HG03039 (cell line): ENCODE measurements around the gene HTRA1.

Experiments used
- ATAC-seq: cut with Tn5 transposase; IDR thresholded peaks from one replicate; pipeline ENCODE4 v1.9.1; 2021; ENCODE audit warnings: mild to moderate bottlenecking, moderate library complexity; ENCODE audit not compliant: unreplicated experiment

Gene HTRA1

DNA sequence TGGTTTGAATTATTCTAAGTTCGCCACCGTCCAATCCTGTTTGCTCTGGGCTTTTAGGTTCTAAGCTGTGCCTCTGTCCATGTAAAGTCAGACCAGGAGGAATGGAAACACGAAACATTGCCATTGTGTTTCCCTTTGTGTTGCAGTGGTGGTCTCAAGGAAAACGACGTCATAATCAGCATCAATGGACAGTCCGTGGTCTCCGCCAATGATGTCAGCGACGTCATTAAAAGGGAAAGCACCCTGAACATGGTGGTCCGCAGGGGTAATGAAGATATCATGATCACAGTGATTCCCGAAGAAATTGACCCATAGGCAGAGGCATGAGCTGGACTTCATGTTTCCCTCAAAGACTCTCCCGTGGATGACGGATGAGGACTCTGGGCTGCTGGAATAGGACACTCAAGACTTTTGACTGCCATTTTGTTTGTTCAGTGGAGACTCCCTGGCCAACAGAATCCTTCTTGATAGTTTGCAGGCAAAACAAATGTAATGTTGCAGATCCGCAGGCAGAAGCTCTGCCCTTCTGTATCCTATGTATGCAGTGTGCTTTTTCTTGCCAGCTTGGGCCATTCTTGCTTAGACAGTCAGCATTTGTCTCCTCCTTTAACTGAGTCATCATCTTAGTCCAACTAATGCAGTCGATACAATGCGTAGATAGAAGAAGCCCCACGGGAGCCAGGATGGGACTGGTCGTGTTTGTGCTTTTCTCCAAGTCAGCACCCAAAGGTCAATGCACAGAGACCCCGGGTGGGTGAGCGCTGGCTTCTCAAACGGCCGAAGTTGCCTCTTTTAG lies 52.9 kb downstream of the HTRA1 start:
- ATAC-seq, result no peak

DNA sequence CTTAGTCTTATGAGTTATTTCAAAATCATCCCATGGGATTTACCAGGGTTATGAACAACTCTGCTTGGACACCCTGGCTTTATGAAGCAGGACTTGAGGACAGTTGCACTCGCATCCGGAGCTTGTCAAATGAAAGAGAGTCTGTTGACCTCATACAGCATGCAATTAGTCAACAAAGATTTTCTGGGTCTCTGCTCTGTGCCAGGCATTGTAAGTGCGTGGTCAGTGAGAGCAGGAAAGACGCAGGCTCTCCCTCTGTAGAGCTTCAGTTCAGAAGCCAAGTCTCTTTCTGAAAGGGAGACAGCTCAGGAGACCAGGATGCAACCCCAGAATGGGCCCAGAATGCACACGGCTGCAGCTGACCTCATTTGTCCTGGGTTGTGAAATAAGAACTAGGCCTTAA lies 53.7 kb downstream of the HTRA1 start:
- no peak for ATAC-seq

DNA sequence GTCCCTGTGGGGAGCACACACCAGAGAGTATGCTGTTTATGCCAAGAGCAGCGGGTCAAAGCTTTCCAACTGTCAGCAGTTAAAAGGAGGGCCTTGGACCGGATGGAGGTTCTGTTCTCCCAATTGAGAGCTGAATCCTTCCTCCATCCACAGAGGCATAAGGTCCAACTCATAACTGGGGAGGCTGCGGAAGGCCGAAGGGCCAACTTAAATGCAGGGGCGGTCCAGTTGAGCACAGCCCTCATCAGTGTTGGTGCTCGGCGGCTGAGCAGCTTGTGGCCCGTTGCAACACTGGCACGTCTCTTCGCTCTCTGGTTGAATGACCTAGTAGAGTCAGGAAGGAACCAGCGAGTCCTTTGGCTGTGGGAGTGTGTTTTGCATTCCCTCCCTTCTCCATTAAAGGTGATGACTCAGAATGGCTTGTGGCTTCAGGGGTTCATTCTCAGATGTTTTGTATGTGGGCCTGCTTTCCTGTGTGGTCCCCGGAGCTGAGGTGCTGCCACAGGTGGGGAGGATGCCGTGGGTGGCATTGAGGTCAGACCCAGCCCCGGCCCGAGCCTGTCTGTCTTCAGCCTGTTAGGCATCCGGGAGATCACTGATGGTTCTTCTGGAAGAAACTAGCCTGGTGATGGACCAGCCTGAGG lies 54.4 kb downstream of the HTRA1 start:
- peak; percentile 60 for ATAC-seq

DNA sequence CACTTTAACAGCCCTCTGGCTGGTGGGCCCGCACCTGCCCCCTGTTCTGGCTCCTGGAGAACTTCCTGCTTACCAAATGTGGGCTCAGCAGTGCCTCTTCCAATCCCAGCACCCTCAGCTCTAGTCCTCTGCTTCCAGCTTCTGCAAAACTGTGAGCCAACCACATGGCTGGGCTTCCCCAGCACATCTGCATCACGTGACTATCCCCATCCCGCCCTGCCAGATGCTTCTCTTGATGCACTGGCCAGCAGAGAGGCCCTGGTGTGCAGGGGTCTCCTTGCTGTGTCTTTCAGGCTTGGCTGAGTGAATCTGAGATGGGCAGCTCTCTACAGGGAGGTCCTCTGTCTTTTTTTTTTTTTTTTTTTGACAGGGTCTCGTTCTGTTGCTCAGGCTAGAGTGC lies 55.4 kb downstream of the HTRA1 start:
- ATAC-seq, result no peak

DNA sequence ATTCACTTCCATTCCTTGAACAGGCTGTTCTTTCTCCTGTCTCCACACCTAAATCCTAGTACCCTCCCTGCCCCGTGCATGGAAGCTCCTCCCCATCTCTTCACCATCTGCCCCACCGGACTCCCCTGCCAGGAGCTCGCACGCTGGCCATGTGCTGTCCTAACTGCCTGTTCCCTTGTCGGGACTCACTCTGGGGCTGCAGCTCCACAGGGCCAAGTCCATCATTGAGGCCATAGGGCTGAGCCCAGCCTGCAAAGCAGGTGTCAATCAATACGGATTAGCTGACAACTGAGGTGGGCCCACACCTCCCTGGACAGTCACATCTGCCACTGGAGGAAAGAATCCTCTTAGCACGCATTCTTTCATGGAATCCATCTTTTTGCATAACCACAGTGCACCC lies 57.8 kb downstream of the HTRA1 start:
- no peak for ATAC-seq

DNA sequence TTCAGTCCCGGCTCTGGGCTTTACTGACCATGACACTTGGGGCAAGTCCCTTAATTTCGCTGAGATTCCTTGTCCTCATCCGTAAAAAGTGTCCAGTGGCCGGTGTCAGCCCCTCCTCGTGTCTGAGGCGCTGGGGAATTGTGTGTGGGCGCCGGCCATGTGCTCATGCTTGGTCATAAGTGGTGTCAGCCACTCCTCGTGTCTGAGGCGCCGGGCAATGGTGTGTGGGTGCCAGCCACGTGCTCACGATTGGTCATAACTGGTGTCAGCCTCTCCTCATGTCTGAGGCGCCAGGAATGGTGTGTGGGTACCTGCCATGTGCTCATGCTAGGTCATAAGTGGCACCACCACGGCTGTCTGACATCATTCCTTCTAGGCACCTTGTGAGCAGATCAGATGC lies 58.5 kb downstream of the HTRA1 start:
- no peak for ATAC-seq

DNA sequence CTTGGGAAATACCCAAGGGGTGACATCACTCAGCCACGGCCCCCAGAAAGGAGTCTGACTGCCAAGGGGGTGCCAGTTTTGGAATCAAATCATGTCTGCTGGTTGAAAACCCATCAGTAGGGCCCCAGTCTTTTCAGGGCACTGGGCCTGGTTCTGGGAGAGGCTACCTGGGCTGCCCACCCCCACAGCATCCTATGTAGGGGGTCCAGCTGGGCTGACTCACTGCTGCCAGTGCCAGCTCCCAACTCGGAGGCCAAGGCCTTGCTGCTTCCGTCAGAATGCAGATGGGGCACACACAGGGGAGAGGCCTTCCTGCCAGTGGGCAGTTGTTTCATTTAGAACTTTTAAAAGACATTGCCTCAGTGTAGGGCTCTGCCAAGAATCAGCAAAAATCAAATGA lies 59.7 kb downstream of the HTRA1 start:
- no peak for ATAC-seq

DNA sequence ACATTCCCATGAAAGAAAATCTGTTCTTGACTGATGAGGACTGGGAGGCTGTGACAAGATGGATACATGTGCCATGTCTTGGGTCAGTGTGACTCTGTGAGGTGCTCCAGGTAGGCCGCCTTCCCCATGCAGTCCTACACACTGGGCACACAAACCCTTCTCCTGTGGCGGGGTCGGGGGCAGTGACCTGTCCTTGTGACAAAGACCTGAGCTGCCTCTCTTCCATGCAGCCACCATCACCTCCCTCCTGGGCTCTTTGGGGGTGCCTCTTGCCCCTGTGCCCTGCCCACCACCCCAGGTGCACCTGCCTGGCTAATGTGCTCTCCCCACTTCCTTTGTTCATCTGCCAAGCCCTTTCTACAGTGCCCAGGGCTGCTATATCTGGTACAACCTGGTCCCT lies 63.5 kb downstream of the HTRA1 start:
- ATAC-seq, result no peak

DNA sequence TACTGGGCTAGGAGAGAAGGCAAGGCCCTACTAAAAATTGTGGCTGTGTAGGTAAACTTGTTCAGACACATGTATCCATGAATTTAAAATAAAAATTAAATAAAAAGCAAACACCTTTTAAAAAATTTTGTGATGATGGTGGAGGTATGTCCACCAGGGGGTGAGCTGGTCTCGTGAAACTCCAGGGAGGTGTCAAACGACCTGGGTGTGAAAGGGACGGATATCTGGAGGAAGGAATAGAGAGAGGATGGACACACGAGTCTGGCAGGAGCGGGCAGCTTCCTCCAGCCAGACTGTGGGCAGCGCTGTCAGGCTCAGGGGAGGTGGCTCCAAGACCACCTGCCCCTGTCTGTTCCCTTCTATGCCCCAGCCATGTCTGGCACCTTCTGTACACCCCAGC lies 64.4 kb downstream of the HTRA1 start:
- no peak for ATAC-seq

DNA sequence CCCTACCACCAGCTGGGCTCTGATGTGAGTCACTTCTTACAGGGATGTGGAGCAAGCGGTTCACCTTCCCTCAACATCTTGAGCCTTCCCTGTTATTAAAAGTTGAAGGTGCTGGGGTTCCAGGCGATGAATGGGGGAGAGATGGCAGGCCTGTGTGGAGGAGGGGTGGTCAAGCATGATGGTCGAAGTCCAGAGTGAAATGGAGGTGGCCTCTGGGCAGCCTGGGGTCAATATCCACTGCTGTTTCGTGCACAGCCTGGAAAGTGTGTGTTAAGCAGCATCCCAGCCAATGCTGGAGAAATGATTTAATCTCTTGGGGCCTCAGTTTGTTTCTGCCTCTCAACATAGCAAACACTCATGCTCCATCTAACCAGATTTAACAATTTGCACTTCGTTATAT lies 65.5 kb downstream of the HTRA1 start:
- no peak for ATAC-seq

DNA sequence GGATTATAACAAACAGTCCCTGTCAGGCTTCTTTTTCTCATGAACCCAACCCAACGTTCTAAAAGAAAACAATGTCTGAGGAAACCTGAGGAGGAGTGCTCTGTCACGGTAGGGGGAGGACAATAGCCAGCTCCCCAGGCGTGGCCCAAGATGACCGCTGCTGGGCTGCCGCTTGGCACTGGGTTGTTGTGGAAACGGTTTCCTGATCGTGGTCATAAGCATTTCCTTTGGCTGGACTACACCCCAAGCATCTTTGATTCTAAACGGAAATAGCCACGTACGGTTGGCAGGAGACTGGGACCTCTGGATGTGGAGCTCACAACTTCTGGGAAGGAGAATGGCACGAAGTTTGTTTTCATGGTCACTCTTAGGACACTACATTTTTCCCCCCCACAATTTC lies 68.8 kb downstream of the HTRA1 start:
- ATAC-seq, result no peak

DNA sequence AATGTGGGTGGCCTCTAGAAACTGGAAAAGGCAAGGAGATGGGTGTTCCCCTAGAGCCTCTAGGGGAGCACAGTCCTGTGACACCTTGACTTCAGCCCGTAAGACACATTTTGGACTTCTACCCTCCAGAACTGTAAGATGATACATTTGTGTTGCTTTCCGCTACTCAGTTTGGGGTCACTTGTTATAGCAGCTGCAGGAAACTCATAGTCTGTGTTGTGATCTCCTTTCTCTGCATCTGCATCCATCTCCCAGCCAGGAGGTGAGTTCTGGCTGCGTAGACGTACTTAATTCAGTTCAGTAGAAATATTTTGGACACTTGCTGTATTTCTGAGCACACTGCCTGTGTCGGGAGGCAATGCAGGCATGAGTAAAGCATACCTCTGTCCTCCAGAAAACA lies 69.9 kb downstream of the HTRA1 start:
- no peak for ATAC-seq

DNA sequence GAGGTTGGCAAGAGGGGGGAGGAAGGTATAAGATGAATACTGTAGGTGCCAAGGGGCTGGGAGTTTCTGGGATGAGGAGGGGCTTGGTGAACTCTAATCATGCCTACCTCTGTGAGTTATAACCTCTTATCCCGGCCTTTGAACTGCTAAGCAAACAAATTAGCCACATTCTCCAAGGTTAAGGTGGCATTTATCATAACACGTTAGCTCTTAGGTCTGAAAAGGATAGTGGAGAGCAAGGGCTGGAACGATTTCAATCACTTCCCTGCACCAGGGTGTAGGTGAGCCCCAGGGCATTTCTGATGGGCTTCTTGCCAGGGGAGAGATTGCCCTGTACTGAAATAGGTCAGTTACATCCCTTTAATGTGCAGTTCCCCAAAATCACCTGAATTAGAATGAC lies 70.6 kb downstream of the HTRA1 start:
- no peak for ATAC-seq

DNA sequence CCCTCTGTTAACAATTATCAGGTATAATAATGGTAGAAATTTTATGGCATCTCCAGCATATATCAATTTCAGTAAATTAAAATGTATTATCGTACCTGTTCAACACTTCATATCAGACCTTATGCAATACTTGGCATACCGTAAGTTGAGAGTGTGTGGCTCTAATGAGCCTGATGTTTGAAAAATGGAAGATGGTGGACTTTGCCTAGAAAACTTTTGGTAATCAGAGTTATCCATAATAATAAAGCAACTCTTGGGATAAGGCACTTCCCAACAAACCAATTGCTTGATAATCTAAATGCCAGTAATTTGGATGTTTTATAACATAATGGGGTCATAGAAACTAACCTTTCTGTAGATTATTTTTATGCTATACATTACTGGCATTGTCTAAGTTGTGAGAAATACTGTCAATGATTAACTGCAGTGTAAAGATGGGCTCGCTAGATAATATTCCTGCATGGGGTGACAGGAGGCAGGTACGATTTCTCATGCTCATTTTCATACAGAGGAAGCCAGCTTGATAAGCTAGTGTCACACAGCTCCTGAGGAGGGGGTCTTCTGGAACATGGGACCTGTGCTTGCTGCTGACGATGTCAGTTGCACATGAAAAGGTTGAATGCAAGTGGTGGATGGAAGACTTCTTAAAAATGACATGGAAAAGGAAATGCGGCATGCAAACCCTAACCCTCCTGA lies 71.4 kb downstream of the HTRA1 start:
- no peak for ATAC-seq

DNA sequence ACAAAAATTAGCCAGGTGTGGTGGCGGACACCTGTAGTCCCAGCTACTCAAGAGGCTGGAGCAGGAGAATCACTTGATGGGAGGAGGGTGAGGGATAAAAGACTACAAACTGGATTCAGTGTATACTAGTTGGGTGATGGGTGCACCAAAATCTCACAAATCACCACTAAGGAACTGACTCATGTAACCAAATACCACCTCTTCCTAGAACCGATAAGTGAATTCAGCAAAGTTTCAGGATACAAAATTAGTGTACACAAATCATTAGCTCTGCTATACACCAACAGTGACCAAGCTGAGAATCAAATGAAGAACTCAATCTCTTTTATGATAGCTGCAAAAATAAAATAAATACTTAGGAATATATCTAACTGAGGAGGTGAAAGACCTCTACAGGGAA lies 76.2 kb downstream of the HTRA1 start:
- no peak for ATAC-seq

DNA sequence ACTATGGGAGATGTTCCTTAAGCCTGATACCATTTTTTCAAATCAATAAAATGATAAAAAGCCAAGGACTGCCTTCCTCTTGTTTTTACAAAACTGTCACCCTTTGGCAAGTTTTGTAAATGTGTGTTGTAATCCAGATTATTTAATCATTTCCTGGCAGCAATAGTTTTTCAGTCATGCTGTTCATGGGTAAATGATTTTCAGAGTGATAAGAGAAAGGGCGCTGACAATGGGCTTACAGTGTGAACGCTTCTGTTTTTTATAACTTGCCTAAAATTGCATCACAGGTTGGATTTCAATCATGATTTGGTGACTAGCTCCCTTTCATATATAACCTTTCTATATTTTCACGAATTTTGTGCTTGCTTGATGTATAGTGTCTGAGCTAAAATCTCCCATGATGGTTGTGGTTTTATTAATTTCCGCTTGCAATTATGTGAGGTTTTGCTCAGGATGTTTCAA lies 80.2 kb downstream of the HTRA1 start:
- no peak for ATAC-seq

DNA sequence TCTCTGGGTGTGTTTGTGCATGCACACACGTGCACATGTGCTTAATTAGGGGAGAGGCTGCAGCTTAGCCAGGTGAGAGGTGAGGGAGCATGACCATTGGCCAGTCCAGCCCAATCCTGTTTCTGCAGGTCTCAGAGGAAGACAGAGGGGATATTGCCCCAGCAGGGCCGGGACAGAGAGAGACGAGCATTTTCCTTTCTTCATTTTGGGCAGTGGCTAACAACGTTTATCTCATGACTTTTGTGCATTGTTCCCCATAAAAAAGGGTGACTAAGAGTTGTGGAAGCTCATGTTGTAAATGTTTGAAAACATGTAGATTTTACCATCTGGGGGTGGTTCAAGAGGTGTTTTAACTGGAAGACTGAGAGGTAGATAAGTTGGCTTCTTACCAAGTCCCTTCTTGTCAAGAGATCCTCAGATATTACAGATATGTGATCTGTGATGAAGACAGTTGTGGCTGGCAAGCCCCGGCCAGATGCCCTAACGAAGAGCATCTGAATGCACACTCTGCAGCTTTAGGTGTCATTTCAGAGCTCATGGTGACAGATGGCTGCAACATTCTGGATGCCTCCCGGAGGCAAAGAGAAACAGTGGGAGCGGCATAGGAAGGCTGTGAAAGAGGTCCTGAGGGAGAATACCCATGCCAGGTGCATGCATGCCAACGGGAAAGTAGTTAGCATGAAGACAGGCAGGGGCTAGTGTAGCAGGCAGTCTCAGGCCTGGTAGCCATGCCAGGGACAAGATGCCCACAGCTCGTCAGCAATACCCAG lies 82.5 kb downstream of the HTRA1 start:
- no peak for ATAC-seq

DNA sequence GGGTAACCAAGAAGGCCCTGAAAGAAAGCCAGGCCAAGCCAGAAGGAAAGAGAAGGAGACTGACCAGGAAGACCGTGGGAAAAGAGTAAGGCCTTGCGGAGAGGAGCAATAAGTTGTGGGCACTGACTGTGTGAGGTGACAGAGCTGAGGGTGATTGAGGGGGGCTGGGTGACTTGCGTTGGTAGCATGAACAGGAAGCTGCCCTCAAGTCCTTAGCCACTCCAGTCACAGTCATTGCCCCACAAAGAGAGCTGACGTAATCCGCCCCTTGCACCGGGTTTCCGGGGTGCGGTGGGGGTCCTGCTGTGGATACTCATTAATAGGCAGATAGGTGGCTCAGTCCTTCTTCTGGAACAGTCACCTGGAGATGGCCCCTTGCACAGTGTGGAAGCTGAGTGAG lies 83.1 kb downstream of the HTRA1 start:
- no peak for ATAC-seq

DNA sequence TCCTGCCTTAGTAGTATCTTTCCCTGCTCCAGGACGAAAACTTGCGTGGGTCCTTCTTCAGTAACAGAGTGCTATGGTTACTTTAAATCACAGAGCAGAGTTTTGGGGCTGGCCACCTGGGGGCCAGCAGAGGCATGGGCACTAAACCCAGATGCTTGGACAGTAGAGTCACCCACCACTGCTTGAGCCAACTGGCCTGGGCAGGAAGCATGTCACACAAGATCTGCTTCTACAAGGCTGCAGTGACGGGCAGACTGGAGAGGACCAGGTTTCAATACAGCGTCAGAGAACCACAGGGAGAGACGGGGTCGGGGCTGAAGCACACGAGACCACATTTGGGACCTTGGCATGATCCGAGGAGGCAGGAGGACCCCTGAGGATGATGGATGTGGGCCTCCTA lies 84.9 kb downstream of the HTRA1 start:
- ATAC-seq, result no peak

DNA sequence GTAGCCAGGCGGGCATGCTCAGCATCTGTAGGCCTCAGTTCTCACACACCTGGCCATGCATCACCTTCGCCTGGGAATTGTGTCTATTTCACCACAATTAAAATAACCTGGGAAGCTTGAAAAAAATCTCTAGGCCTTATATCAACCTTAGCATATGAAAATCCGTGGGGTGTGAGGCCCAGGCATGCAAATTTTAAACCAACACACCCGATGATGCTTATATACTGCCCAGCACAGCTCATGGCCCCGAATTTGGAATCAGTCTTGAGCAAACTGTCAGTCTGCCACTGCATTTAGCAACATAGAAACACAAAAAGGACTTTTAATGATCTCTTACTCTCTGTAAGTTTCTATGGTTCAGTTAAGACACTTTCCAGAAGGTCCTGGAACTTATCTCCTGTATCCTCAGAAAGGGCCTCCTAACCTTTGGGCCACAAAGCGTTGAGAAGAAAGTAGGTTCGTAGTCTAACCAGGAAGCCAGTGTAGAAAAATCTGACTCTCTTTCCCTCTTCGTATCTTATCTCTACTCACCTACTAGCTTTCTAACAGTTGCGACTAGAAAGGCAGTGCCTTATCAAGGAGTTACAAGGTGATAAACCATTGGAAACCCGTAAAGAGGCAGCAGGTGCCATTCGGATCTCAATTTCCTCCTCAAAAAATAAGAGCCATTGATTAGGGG lies 87.2 kb downstream of the HTRA1 start:
- ATAC-seq, result no peak

DNA sequence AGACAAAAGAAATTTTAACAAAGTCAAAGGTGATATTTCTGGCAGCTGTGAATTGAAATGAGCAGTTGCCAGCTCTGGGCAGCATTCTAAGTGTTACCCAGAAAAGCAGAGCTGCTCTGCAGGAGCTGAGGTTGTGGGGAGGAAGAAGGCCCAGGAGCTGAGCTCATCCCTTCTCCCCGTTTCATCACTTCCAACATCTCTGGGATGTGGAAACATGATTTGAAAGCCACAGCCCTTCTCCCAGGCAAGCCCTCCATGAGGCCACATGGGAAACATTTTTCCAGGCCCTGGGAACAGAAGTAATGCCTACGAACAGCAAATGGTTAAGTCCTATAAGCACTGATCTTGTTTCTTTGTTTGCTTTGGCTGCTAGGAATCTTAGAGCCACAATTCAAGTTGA lies 88.3 kb downstream of the HTRA1 start:
- ATAC-seq, result no peak
